ENCODE data around the gene TBL3. TPM values are rescaled to one million over a fixed set of nuclear protein-coding genes. Genes with fewer than 3 reads are reported as not detected.
"Not testable (repeated sequence)": the region's sequence is repeated elsewhere in the genome, so short reads cannot be mapped to it uniquely, and the experiment has no call there.

TBL3 gene
- total RNA-seq, 6 experiments from 2014 or later, result 15.8 to 42.4 (median 18.1) TPM

DNA sequence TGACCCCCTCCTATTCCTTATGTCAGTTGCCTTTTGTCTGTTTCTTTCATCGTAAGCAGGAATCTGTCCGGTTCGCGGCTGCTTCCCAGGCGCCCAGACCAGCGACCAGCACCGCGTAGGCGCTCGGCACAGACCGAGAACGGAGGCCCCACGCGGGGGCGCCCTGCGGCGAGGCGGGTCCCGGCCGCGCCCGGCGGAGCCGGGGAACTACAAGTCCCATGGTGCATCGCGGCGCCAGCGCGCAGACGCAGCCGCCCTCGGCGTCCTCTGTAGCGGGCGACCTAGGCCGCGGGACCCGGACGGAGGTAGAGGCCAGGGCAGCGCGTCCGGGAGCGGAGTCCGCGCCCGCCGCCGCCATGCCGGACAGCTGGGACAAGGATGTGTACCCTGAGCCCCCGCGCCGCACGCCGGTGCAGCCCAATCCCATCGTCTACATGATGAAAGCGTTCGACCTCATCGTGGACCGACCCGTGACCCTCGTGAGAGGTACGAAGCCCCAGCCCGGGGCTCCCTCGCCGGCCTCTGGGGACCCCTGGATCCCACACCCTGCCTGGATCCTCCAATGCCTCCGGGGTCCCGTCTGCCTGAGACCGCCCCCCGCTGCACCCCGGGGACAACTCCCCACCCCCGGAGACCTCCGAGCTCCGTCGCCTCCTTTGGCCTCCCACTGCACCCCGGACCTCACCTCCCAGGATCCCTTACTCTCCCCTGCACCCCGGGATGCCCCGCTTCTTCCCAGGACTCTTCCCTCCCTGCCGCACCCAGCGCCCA lies 12.4 kb upstream of the TBL3 start, which contains the start of gene NDUFB10:
Gene NDUFB10, plus strand, starts transcription at position 270 of the 771 bp plus-strand sequence. Its CDS starts 87 bp downstream, at position 357.
- H3K27me3 ChIP-seq, result no peaks in the 10 kb centered on the region
- WGBS (ENCODE audit: insufficient coverage, low coverage, low lambda C conversion rate, missing lambda C conversion rate), result 0% methylated on average over 6 of the region's 79 CpGs
- ATAC-seq (peak; percentile 93 to 98 (median 96)), DNase-seq (peak; percentile 96)
- peak within 1 kb of the TSS; percentile 77 to 99 (median 99) for H3K4me3 ChIP-seq
- H3K9me3 ChIP-seq, result no peaks in the 10 kb centered on the region
- peak within 1 kb of the TSS; percentile 65 to 81 (median 79) for H3K27ac ChIP-seq
- intact Hi-C loops (cut with DNase I), result no loop called here
- H3K4me1 ChIP-seq, result peaks cover 0 to 19% (median 2%) of the 10 kb centered on the region in 4 donors
- peaks cover 0 to 28% (median 4%) of the 10 kb centered on the region in 4 donors for H3K36me3 ChIP-seq
- TF ChIP-seq CTCF (IDR thresholded peaks at IDR 0.05) (peak; percentile 51 to 89 (median 84)), POLR2A (IDR thresholded peaks at IDR 0.05) (peak; percentile 97)

- intact Hi-C loops (cut with DNase I), result no loop called here
- no peaks in the 10 kb centered on the region for H3K9me3 ChIP-seq
- no peak overlapping the region for H3K27ac ChIP-seq
- peak overlapping the region in 2 of 3 donors; percentile 77 to 99 for H3K4me3 ChIP-seq
- peaks cover 0 to 24% (median 4%) of the 10 kb centered on the region in 4 donors for H3K4me1 ChIP-seq
- TF ChIP-seq POLR2A (IDR thresholded peaks at IDR 0.05), result no peak
- TF ChIP-seq CTCF (IDR thresholded peaks at IDR 0.05), result no peak
- ATAC-seq, result no peak
- DNase-seq, result no peak
- WGBS (ENCODE audit: insufficient coverage, low coverage, low lambda C conversion rate, missing lambda C conversion rate), result 32% methylated on average over 11 of the region's 20 CpGs
- H3K36me3 ChIP-seq, result peaks cover 0 to 28% (median 4%) of the 10 kb centered on the region in 4 donors
- no peaks in the 10 kb centered on the region for H3K27me3 ChIP-seq
Observed at GRCh38 chr16:1960665-1961630, 10.9 kb upstream of the TBL3 start.

GRCh38 chr16:1961651-1962067 lies 10.2 kb upstream of the TBL3 start:
- 70% methylated on average over 4 of the region's 6 CpGs for WGBS (ENCODE audit: insufficient coverage, low coverage, low lambda C conversion rate, missing lambda C conversion rate)
- peaks cover 0 to 28% (median 4%) of the 10 kb centered on the region in 4 donors for H3K36me3 ChIP-seq
- no peak overlapping the region for H3K4me3 ChIP-seq
- H3K27ac ChIP-seq, result no peak overlapping the region
- H3K27me3 ChIP-seq, result no peaks in the 10 kb centered on the region
- no peak for TF ChIP-seq CTCF (IDR thresholded peaks at IDR 0.05)
- ATAC-seq (no peak), DNase-seq (no peak)
- H3K9me3 ChIP-seq, result no peaks in the 10 kb centered on the region
- intact Hi-C loops (cut with DNase I), result no loop called here
- peaks cover 0 to 27% (median 4%) of the 10 kb centered on the region in 4 donors for H3K4me1 ChIP-seq

DNA sequence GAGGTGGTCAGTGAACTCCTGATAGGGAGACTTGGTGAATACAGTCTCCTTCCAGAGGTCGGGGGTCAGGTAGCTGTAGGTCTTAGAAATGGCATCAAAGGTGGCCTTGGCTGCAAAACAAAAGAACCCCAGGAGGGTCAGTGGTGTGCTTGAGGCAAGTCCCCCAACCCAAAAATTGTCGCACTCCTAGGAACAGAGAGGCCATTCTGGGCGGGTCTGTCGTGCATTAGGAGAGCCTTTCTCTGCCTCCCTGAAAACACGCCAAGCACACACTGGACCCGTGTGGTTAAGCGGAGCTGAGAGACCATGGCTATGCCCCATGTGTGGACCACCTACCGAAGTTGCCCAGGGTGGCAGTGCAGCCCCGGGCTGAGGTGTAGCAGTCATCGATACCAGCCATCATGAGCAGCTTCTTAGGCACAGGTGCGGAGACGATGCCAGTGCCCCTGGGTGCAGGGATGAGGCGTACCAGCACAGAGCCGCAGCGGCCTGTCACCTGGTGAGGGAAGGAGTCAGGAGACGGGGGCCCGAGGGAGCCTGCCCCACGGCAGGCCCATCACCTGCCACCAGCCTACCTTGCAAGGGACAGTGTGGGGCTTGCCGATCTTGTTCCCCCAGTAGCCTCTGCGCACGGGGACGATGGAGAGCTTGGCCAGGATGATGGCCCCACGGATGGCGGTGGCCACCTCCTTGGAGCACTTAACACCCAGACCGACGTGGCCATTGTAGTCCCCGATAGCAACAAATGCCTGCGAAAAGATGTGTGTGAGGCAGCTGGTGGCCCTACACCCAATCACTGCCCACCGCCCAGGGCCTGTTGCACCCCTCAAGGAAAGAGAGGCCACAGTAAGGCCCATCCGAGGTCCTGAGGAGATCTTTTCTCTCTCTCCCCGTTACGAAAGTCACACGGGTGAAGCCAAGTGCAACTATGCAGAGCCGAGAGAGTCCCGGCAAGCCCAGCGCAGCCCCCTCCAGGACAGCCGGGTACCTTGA lies 9.4 kb upstream of the TBL3 start:
- H3K27me3 ChIP-seq; intact Hi-C loops (cut with DNase I); H3K4me3 ChIP-seq; DNase-seq; H3K27ac ChIP-seq; H3K9me3 ChIP-seq; ATAC-seq: not testable (repeated sequence)
- H3K36me3 ChIP-seq, result peaks cover 0 to 28% (median 4%) of the 10 kb centered on the region in 4 donors
- WGBS (ENCODE audit: insufficient coverage, low coverage, low lambda C conversion rate, missing lambda C conversion rate), result 86% methylated on average over 8 of the region's 37 CpGs
- H3K4me1 ChIP-seq, result peaks cover 0 to 27% (median 4%) of the 10 kb centered on the region in 4 donors

All from right lobe of liver (tissue), 6 donors.